GM21515 (cell line): ENCODE measurements around the gene CA6.
"Not testable (repeated sequence)": the region's sequence is repeated elsewhere in the genome, so short reads cannot be mapped to it uniquely, and the experiment has no call there.

Experiments
- ATAC-seq: cut with Tn5 transposase; IDR thresholded peaks from one replicate; pipeline ENCODE4 v1.9.1; 2021; ENCODE audit not compliant: unreplicated experiment

The CA6 gene

DNA sequence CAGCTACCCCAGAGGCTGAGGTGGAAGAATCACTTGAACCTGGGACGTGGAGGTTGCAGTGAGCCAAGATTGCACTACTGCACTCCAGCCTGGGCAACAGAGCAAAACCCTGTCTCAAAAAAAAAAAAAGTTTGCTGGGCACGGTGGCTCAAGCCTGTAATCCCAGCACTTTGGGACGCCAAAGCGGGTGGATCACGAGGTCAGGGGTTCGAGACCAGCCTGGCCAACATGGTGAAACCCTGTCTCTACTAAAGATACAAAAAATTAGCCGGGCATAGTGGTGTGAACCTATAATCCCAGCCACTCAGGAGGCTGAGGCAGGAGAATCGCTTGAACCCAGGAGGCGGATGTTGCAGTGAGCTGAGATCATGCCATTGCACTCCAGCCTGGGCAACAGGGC lies 23.2 kb downstream of the CA6 start:
- not testable (repeated sequence) for ATAC-seq

- no peak for ATAC-seq
These were observed 24.3 kb downstream of the CA6 start for GRCh38 chr1:8969937-8970336.

- no peak for ATAC-seq
These were observed 25.2 kb downstream of the CA6 start for GRCh38 chr1:8970870-8971337.

DNA sequence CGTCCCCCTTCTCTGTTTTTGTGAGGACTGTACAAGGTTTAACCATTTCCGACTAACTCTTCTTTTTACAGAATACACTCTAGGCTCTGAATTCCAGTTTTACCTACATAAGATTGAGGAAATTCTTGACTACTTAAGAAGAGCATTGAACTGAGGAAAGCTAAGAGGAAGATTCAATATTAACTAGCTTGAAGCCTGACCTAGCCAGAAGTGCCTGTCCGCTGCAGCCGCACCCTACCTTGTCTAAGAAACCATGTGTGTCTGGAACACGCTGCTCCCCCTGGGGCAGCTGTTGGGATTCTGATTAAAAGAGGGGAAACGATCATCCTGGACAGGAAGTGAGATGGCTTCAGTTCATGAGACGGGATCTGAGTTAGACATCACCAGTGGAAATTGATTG lies 28.9 kb downstream of the CA6 start:
- ATAC-seq, result no peak

DNA sequence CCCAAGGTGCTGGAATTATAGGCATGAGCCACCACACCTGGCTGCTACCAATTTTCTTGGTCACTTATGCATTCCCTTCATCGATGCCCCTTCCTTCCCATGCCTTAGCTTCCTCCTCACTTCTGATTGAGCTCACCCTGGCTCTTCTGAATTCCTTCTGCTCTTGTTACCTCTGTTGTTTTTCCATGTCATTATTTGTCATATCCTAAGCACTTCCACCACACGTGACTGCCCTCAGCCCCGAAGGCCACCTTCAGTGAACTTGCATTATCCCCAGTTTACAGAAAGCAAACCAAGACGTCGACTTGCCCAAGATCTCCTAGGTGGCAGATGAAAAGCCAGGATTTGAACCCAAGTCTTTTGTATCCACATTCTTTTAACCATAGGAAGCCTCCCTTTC lies 30.7 kb downstream of the CA6 start:
- ATAC-seq, result no peak

DNA sequence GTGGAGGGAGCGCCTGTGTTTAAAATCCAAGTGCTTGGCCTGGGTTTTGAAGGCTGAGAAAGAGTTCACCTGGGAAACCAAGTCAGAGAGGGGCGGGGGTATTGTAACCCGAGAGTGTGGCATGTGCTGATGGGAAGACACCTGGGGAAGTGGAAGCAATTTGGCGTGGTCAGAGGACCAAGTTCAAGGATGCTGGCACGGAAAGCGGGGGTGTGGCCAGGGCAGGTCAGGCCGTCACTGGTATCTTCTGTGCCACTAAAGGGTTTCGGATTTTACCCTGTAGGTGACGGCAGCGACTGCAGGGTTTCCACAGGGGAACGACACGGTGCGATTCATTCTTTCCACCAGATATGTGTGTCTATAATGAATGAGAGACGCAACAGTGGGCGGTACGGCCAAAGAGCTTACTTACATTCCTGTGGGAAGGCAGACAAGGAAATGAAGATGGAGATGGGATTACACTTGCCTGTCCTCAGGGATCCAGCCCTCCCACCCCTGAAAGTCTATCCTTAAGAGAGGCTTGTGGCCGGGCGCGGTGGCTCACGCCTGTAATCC lies 31.3 kb downstream of the CA6 start:
- no peak for ATAC-seq

- ATAC-seq, result no peak
These were observed 35.0 kb downstream of the CA6 start for GRCh38 chr1:8980656-8981055.

DNA sequence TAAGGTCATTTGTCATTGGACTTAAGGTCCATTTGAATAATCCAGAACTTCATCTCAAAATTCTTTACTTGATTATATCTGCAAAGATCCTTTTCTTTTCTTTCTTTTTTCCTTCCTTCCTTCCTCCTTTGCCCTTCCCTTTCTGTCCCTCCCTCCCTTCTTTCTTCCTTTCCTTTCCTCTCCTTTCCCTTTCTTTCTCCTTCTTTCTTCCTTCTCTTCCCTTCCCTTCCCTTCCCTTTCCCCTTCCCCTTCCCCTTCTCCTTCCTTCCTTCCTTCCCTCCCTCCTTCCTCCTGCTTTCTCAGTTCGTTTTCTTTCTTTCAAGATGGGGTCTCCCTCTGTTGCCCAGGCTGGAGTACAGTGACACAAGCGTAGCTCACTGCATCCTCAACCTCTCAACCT lies 35.5 kb downstream of the CA6 start:
- no peak for ATAC-seq

DNA sequence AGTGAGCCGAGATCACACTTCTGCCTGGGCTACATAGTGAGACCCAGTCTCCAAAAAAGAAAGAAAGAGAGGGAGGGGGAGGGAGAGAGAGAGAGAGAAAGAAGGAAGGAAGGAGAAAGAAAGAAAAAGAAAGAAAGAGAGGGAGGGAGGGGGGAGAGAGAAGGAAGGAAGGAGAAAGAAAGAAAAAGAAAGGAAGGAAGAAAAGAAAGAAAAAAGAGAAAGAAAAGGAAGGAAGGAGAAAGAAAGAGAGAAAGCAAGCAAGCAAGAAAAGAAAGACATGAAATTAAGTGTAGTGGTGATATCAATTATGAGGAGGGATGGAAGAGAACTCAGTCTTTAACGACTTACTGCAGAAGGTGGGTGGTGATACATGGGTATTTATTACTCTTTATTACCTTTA lies 38.5 kb downstream of the CA6 start:
- no peak for ATAC-seq

GRCh38 chr1:8984990-8985389 lies 39.3 kb downstream of the CA6 start:
- ATAC-seq, result no peak

GRCh38 chr1:8985915-8986813 lies 40.5 kb downstream of the CA6 start:
- ATAC-seq, result no peak

DNA sequence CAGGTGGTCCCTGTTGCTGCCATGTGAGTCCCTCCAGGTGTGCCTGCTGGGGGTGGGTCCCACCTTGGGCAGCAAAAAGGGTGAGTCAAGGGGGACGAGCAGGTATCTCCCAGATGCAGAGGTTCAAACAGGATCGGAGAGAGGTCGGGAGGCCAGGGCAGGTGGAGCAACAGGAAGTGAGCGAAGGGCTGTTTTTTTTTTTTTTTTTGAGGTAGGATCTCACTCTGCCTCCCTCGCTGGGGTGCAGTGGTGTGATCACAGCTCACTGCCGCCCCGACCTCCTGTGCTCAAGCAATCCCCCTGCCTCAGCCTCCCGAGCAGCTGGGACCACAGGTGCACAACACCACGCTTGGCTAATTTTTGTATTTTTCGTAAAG lies 41.1 kb downstream of the CA6 start:
- ATAC-seq, result no peak

DNA sequence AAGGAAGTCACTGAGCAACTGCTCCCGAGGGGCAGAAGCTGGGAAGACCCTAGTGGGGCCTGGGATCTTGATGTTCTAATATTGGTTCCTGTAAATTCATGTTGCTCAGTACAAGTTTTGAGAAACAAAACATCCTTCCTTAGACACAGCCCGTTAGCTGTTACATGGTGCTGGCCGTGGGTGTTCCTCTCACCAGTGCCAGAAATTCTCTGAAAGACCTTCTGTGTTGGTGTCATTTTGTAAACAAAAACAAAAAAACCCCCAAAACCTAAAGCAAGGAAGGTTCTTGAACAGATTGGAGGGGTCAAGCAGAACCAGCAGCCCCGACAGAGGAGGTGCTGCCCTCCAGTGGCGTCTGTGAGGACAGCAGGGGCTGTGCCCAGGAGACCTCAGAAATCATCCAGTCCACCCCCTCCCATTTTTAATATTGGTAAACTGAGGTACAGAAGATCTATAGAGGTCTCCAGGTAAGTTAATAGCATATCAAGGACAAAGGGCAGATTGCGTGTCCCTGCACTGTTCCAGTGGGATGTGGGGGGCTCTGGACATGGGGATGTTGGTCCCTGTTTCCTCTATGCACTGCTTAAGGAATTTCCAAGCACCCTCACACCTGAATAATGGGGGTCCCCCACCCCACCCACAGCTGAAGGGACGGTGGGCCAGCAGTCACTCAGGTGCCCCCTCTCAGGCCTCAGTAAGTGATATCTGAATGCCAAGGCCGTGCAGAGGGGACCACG lies 42.4 kb downstream of the CA6 start:
- ATAC-seq, result no peak

DNA sequence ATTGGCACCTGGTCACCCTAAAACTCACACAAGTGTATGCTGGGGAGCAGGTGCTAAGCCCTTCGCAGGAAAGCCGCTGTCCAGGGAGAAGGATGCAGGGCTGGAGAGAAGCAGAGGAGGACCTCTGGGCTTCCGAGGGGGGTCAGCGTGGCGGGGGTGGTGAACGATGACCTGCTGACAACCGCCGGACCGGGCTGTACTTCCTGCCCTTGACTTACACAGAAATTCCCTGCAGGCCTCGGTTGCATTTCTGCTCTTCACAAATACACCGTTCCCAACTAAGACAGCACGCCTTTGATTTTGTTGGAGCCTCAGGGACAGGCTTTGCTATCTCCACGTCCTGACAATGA lies 42.9 kb downstream of the CA6 start:
- ATAC-seq, result no peak

GRCh38 chr1:8989061-8989460 lies 43.4 kb downstream of the CA6 start:
- ATAC-seq, result no peak

- no peak for ATAC-seq
These were observed 44.2 kb downstream of the CA6 start for GRCh38 chr1:8989821-8990220.

DNA sequence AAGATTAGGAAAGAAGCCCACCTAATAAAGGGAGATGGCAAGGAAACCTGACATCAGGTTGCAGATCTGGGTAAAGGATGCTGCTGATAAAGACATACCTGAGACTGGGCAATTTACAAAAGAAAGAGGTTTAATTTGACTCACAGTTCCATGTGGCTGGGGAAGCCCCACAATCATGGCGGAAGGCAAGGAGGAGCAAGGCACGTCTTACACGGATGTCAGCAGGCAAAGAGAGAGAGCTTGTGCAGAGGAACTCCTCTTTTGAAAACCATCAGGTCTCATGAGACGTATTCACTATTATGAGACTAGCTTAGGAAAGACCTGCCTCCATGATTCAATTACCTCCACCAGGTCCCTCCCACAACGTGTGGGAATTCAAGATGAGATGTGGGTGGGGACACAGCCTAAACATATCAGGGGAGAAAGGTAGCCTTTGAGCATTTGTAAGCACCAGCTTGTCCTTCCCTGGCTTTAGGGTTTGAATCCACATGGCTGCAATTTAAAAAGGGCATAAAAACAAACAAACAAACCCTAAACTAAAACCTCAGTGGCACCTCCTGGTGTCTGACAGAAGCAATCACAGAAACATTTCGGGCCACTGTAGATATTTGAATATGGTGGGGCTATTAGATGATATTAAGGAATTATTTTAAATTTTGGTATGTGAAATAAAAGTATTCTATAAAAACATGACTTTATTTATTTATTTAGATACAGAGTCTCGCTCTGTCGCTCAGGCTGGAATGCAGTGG lies 47.4 kb downstream of the CA6 start:
- no peak for ATAC-seq

GRCh38 chr1:8993962-8994675 lies 48.5 kb downstream of the CA6 start:
- not testable (repeated sequence) for ATAC-seq

DNA sequence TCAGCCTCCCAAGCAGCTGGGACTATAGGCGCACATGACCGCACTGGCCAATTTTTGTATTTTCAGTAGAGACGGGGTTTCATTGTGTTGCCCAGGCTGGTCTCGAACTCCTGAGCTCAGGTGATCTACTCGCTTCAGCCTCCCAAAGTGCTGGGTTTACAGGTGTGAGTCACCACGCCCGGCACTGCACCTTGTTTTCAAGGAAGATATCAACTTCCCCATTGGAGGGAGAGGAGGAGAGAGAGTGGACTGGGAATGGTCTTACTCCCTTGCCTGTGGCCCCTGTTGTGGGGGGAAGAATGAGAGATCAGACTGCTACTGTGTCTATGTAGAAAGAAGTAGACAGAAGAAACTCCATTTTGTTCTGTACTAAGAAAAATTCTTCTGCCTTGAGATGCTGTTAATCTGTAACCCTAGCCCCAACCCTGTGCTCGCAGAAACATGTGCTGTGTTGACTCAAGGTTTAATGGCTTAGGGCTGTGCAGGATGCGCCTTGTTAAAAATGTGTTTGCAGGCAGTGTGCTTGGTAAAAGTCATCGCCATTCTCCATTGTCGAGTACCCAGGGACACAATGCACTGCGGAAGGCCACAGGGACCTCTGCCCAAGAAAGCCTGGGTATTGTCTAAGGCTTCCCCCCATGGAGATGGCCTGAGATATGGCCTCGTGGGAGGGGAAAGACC lies 56.0 kb downstream of the CA6 start:
- ATAC-seq, result not testable (repeated sequence)

DNA sequence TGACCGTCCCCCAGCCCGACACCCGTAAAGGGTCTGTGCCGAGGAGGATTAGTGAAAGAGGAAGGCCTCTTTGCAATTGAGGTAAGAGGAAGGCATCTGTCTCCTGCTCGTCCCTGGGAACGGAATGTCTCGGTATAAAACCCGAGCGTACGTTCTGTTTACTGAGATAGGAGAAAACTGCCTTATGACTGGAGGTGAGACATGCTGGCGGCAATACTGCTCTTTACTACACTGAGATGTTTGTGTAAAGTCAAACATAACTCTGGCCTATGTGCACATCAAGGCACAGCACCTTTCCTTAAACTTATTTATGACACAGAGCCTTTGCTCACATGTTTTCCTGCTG lies 56.5 kb downstream of the CA6 start:
- not testable (repeated sequence) for ATAC-seq
